Forelimb muscle (tissue), 1 donor: ENCODE data around the gene MYO3B. TPM values are rescaled to one million over a fixed set of nuclear protein-coding genes. Genes with fewer than 3 reads are reported as not detected.
"Not testable (repeated sequence)": the region's sequence is repeated elsewhere in the genome, so short reads cannot be mapped to it uniquely, and the experiment has no call there.

ENCODE experiments used
- DNase-seq: peaks from one replicate; pipeline ENCODE4 v3.0.0-alpha.2; 2013; ENCODE audit warnings: low read depth
- polyA plus RNA-seq: library from polyadenylated mRNA; unstranded; fragments of 120-200 nt; gene quantifications from one replicate; pipeline ENCODE4 v1.2.1, GENCODE V29; 2013; ENCODE audit not compliant: insufficient read length

The MYO3B gene
- polyA plus RNA-seq, 1 donor, result 0.10 TPM

DNA sequence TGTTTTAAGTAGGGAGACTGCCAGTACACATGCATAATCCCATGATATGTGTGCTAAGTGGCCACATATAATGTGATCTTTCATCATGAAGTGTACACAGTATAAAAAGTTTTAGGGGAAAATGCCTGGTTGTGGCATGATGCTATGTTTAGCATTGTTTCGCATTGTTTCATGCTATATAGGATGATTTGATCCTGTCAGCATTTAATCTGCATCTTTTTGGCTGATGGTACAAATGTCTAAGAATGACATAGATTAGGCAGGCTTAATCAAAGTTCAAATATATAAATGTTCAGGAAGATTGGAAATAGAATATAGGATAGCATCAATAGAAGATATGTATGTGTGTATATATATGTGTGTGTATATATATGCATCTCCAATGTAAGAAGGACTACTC lies 83.6 kb downstream of the MYO3B start:
- DNase-seq, result no peak

DNA sequence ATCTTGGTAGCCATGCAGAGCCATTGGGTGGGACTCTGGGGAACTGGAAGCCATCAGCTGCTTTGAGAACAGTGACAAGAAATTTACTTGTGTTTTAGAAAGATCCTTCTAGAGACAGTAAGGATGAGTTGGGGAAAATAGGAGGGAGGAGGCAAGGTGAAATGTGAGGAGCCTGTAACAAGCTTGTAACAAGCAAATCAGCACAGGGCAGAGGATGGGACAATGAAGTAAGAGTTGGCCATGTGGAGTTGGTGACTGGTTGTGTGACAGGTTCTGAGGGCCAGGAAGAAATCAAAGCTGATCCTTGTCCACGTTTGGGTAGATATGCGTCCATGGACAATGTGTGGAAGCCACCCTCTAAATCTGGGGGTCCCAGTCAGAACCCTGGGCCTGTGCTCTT lies 84.4 kb downstream of the MYO3B start:
- DNase-seq, result no peak

DNA sequence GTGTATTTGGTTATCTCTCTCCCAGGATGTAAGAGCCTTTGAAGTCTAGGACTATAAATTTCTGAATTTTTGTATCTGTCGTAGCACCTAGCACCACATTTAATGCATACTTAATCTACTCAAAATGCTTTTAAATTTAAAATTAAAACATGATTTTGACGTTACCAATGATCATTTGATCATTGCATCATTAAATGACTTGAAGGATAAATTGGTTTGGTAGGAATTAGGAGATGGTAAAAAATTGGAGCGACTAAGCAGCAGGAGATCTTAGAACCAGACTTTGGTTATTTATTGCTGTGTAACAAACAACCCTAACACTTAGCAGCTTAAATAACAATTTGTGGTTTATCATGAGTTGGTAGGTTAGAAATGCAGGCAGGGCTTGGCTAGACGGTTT lies 84.9 kb downstream of the MYO3B start:
- DNase-seq, result no peak

DNA sequence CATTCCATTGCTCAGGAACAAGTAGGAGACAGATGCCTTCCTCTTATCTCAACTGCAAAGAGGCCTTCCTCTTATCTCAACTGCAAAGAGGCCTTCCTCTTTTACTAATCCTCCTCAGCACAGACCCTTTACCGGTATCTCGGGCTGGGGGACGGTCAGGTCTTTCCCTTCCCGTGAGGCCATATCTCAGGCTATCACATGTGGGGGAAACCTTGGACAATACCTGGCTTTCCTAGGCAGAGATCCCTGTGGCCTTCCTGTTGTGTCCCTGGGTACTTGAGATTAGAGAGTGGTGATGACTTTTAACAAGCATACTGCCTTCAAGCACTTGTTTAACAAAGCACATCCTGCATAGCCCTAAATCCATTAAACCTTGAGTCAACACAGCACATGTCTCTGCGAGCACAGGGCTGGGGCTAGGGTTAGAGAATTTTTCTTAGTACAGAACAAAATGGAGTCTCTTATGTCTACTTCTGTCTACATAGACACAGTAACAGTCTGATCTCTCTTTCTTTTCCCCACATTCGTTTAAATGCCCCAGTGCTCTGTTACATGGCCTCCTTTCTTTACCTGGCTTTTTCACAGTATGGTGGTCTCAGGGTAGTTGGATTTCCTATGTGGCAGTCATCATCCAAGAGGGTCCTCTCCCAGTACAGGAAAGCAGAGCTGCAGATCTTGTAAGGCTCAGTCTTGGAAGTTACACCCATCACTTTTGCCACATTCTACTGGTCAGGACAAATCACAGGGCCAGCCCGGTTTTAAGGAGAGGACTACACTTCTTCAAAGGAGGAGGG lies 86.0 kb downstream of the MYO3B start:
- not testable (repeated sequence) for DNase-seq

DNA sequence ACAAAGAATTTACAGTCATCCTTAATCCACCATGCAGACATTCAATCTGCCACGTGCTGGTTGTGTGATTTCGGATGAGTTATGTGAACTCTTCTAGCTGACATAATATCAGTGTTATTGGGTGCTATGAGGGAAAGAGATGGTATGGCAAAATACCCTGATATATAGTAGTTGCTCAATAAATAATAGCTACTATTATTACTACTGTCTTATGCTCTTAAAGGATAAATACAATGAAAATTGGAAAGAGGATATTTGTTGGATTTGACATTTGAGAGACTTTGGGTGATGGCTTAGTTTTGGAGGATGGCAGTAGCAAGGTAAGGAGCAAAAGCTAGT lies 86.5 kb downstream of the MYO3B start:
- DNase-seq, result no peak

DNA sequence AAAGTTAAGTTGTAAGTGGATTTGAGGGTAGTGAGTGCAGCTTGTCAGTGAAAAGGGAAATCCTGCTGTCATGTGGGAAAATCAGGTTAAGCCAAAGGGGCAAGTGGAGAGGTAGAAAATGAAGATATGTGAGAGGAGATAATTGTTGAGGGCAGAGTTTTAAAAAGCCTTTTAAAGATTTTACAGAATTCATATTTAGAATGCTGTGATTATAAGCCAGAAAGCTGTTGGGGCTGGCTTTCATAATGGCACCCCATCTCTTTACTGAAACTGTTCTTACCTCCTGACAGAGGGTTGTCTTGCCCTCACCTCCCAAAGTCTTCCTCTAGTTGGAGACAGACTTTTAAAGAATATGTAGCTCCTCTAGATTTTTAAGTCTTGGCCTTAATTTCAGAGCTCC lies 86.9 kb downstream of the MYO3B start:
- no peak for DNase-seq

DNA sequence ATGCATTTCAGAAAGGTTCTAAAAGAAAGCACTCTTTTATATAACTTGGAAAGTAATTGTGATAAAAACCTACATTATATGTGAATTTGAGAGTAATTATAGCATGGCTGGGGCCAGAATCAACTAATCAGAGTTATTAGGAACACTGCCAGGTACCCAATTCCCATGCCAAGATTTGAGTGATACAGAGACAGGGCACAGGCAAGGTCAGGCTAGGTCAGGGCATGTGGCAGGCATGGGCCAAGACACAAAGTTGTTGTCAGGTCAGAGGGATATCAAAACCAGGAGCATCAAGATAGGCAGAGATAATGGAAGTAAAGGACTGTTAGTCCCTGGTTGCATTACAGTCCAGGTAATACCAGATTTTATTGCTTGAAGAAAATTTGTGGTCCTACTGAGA lies 87.4 kb downstream of the MYO3B start:
- no peak for DNase-seq

DNA sequence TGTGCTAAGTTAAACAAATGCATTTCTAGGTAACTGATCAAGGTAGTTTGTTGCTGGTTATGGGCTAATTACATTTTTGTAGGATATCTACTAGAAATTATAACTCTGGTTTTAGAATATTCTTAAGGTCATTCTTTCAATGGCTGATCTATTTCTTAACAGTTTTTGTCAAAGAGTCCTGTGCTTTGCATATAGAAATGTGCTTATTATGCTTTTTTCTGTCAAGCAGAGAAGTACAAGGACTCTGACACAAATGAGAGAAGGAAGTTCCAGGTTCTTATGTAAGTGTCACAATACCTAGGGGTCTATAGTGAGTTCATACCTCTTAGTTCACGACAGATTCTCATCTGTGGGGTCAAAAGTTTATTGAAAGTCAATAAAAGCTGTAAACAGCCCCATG lies 88.4 kb downstream of the MYO3B start:
- DNase-seq, result no peak

DNA sequence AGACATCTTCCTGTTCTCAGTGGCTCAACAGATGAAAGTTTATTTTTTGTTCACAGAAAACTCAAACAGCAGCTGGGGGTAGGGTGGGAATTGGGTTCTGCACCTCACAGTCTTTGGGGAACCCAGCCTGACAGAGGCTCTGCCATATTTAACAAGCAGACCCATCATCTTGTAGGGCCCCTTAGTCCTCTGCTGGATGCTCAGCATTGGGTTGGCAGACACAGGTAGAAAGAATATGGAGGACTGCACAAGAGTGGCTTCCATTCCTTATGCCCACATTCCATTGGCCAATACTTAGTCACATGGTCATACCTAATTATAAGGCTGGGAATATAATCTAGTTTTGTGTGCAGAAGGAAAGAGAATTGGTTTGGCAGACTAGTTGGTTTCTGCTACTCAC lies 89.1 kb downstream of the MYO3B start:
- no peak for DNase-seq

DNA sequence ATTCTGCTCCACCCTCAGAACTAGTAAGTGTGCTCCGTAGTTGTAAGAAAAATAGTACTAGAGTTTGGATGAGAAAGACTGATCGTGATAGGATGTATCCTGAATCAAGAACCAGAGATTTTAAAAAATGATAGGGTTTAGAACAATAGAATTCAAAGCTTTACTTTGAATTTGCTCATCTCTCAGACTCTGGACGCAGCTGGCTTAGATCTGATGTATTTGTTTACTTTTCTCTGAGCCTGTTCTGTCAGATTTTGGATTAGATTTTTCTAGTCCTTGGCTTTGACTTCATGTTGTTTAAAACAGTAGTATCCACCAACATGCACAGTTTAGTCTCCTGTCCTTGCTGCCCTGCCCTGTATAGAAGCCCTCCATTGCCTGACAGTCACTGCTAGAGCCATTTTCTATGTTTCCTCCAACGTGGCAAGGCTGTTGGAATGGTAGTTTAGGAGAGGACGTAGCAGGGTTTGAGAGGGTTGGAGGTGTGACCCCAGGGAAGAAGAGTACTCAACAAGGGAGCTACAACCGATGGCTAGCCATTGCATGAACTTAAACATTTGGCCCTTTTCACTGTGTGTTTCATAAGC lies 92.4 kb downstream of the MYO3B start:
- no peak for DNase-seq

DNA sequence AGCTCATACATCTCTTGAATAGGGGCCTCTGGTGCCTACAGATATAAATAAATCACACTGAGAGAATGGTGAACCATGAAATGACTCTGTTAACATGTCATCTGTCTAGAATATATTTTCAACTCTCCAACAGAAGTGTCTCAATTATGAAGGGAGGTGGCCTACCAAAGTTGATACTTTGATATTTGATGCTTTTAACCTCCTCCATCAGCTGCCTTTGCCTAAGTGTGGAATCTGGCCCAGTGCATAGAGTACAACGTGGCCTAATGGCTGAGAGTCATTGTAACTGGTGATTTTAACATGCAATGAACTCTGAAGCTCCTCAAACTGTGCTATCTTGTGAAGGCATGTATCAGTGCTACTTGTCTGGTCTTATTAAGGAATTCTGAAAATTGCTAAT lies 93.4 kb downstream of the MYO3B start:
- DNase-seq, result no peak

DNA sequence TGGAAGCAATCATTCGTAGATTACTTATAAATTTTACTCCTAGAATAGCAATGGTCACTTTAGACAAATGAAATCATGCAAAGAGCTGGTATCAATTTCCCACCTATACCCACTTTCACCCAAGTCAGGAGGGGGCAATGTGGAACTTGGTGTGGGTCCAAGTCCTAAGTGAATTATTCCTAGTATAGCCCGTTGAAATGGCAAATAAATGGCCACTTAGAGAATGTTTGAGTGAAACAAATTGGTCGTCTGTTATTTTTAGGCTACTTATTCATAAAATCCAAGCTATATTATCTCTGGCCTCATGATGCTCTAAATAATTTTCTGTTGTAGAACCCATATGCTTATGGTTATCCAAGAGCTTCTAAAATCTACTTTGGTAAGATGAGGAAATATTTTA lies 98.1 kb downstream of the MYO3B start:
- DNase-seq, result no peak

DNA sequence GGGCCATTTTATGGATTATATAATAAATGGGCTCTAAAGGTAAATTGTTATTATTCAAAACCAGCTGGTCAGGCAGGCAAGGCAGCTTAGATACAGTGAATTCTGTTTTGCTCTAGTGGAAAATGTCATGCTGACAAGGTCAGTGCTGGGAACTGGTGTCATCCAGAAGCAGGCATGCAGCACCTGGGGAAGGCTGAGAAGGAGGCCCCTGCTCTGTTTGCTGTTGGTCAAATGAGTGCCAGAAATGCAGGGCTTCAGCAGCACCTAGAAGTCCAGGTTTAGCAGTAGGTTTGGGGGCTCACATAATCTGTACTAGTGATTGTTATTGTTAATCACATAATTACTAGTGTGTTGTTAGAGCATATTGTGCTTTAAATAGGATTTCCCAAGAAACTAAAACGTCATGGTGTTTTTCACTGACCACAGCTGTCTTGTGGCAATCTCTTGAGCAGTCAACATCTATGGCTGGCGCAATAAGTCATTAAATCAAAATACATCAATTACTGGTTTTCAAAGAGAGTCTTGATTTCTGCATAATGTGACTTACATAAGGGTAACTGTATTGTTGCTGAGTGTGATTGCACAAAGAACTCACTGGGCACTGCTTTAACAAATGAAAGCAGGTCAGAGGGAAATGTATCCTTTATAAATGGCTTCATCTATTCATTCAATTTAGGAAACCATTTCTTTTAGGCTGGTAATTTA lies 99.1 kb downstream of the MYO3B start:
- DNase-seq, result no peak

DNA sequence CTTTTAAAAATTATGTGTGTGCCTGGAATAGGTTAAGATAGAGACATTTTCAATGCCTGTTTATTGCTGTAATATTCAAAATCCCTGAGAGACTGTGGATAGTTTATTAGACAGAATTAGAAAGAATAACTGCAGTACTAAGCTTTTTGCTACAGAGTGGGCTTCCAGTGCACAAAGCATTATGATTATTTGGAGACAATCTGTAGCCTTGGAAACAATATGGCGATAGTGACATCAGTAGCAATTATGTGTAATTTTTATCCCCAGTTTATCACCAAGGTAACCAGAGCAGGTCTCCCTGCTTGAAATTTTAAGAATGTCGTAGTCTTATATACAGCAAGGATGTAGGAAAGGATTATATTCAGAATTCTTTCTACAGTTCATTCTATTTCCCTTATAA lies 100.0 kb downstream of the MYO3B start:
- no peak for DNase-seq

DNA sequence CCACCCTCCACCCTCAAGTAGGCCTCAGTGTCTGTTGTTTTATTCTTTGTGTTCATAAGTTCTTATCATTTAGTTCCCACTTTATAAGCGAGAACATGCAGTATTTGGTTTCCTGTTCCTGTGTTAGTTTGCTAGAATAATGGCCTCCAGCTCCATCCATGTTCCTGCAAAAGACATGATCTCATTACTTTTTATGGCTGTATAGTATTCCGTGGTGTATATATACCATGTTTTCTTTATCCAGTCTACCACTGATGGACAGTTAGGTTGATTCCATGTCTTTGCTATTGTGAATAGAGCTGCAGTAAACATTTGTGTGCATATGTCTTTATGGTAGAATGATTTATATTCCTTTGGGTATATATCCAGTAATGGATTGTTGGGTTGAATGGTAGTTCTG lies 101.7 kb downstream of the MYO3B start:
- DNase-seq, result not testable (repeated sequence)

DNA sequence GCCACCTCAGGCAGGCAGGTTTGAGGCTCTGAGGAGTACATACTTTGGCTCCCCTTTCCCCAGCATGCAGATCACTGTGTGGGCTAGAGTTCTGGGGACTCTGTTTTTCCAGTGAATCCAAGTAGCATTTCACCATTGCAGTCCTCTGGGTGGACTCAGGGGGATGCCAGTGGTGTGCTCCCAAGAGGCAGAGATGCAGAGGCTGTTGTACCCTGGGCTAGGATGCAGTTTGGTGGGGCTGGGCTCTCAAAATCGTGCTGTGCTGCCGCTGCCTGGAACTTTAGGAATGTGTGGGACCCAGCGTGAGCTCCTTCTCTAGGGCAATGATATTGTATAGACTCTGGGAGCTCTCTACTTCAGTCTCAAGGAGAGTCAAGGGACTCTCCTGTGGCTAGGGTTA lies 104.9 kb downstream of the MYO3B start:
- DNase-seq, result no peak

DNA sequence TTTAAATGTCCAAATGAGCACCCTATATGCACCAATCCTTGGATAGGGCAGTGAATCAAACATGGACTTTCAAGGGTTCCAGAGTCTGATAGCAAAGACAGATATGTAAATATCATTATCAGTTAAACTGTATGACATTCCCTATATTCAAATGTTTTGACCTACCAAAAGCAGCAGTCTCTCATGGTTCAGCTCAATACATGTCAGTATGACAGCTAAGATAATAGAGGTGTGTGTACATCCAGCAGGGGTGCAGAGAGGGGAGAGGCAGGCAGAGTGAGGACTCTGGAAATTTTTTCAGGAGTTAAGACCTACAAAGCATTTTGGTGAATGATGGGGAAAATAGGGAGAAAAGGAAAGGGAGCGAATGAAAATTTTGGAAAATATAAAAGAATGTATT lies 106.3 kb downstream of the MYO3B start:
- no peak for DNase-seq

DNA sequence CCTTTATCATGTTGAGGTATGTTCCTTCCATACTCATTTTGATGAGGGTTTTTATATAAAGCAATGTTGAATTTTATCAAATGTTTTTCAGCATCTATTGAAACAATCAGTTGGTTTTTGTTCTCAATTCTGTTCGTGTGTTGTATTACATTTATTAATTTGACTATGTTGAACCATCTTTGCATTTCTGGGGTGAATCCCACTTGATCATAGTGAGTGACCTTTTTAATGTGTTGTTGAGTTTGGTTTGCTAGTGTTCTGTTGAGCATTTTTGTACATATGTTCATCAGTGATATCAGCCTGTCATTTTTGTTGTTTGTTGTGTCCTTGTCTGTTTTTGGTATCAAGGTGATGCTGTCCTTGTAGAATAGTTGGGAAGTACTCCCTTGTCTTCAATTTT lies 110.9 kb downstream of the MYO3B start:
- DNase-seq, result no peak

DNA sequence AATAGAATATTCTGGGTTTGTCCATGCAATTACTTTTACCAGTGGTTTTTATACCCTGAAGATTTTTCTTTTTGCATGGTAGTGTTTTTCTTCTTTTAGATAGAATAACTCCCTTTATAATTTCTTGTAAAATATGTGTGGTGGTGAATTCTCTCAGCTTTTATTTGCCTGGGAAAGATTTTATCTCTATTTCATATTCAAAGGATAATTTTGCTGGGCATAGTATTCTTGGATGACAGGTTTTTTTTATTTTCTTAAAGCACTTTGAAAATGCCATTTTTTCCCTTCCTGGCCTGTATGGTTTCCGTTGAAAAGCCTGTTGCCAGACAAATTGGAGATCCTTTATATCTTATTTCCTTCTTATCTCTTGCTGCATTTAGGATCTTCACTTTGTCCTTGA lies 113.5 kb downstream of the MYO3B start:
- no peak for DNase-seq

DNA sequence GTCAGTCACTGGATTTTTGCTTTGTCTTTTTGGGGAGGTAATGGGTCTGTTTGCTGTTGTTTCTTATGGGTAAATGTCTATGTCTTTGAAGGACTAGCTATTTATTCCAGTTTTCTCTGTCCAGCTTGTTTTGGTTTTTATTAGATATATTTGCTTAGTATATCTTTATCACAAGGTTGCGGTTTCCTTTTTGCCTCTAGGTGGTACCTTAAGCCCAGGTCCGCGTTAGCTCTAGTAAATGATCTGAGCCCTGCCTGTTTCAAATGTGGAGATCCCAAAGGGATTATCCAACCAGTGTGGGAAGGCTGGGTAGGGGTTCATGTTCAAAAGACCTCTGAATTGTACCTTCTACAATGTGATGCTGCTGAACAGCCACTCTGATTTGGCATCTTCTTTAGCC lies 114.5 kb downstream of the MYO3B start:
- no peak for DNase-seq

DNA sequence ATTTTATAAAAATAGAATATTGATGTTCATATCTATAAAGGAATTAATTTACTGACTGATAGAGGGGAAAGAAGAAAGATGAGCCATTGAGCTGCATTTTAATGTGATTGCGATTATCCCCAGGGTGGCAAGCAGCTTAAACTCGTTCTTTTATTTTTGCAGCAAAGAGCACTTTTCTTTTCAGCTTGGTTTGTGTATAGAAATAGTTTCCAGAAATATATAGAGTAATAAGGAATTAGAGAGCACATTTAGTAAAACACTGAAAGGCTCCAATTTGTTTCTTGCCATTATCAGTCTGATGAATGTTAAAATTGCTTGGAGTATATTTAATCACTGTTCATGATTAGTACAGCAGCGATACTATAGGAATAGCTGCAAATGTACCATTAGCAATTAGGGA lies 119.5 kb downstream of the MYO3B start:
- DNase-seq, result no peak

DNA sequence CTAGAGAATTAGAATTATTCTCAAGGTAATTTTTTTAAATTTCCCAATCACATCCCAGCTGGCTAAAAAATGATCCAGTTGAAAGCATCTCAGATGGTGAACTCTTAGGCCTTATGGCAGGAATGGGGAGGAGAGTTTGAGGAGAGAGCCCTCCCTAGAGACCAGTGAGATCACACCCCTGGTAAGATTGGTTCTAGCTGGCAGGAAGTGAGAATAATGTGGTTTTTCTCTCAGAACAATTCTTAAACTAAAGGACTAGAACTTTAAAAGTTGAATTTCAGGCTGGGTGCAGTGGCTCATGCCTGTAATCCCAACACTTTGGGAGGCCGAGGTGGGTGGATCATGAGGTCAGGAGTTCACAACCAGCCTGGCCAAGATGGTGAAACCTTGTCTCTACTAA lies 120.2 kb downstream of the MYO3B start:
- no peak for DNase-seq

DNA sequence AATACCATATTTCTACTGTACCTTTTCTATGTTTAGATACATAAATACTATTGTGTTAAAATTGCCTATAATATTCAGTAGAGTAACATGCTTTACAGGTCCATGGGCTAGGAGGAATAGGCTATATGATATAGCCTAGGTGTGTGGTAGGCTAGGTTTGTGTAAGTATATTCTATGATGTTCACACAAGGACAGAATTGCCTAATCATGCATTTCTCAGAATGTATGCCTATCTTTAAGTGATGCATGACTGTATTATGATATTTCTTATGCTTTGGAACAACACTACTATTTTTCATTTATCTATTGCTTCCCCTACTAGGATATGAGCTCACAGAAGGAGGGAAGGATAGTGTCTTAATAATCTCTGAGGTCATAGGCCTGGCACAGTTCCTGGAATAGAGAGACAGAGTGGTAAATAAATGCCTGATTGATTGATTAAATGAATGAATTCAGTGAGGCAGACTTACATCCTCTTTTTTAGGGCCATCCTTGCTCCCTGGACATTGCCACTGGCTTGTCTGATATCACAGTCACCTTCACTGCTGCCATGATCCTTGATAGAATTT lies 121.0 kb downstream of the MYO3B start:
- DNase-seq, result no peak
